ENCODE data around the gene SNTG2.

DNA sequence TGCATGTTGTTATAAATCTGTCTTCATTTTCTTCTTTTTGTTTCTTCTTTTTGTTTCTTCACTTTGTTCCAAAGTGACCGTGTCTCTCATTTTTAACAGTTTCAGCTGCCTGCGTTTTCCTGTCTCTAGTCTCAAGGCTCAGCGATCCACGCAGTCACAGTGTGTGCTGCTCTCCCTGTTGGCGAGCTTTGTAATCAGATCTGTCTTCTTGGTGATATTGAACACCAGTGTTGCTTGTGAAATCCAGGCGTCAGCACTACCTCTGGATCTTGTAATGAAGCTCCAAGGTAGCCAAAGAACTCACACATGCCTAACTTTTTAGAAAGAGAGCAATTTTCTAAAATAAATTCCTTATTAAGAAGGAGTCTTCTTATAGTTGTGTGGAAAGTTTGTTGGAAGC, 13.2 kb downstream of the SNTG2 start:
- TF ChIP-seq, protein P1, sequence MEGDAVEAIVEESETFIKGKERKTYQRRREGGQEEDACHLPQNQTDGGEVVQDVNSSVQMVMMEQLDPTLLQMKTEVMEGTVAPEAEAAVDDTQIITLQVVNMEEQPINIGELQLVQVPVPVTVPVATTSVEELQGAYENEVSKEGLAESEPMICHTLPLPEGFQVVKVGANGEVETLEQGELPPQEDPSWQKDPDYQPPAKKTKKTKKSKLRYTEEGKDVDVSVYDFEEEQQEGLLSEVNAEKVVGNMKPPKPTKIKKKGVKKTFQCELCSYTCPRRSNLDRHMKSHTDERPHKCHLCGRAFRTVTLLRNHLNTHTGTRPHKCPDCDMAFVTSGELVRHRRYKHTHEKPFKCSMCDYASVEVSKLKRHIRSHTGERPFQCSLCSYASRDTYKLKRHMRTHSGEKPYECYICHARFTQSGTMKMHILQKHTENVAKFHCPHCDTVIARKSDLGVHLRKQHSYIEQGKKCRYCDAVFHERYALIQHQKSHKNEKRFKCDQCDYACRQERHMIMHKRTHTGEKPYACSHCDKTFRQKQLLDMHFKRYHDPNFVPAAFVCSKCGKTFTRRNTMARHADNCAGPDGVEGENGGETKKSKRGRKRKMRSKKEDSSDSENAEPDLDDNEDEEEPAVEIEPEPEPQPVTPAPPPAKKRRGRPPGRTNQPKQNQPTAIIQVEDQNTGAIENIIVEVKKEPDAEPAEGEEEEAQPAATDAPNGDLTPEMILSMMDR (IDR thresholded peaks at IDR 0.05): no peak
- no peak for TF ChIP-seq POLR2A (IDR thresholded peaks at IDR 0.05)

Measured in esophagus squamous epithelium (tissue), 4 donors.